CD4-positive, CD25-positive, alpha-beta regulatory T cell (primary cell): ENCODE data around the gene ATP1A4. TPM values are rescaled to one million over a fixed set of nuclear protein-coding genes. Genes with fewer than 3 reads are reported as not detected.

ENCODE experiments used
- ATAC-seq, 2 donors: fragments of 150-1000 bp; cut with Tn5 transposase; one replicate each; pipeline ENCODE4 v1.10.0; 2021; ENCODE audit warnings: low read depth in 2 of 2, moderate number of reproducible peaks in 2 of 2, moderate library complexity in 1 of 2
- DNase-seq, 3 donors: peaks; one replicate each; pipeline versions ENCODE4 v3.0.0 to v3.0.0-alpha.2; 2012 to 2022; ENCODE audit warnings: mixed read lengths in 1 of 3
- H3K27ac ChIP-seq: one replicate; pipeline ENCODE4 v1.7.0; 2013; ENCODE audit warnings: mild to moderate bottlenecking, low read length; ENCODE audit not compliant: insufficient read depth, poor library complexity, severe bottlenecking
- H3K27me3 ChIP-seq: one replicate; pipeline ENCODE4 v1.7.0; 2013; ENCODE audit warnings: low read length; ENCODE audit not compliant: control insufficient read depth, insufficient read depth
- H3K36me3 ChIP-seq: one replicate; pipeline ENCODE4 v1.7.0; 2013; ENCODE audit warnings: mild to moderate bottlenecking, low read length, moderate library complexity; ENCODE audit not compliant: control insufficient read depth, insufficient read depth
- H3K4me1 ChIP-seq: 2 replicates; pipeline ENCODE4 v1.7.0; 2013; ENCODE audit warnings: mild to moderate bottlenecking, low read length; ENCODE audit not compliant: insufficient read depth, control insufficient read depth, poor library complexity, severe bottlenecking
- H3K4me3 ChIP-seq: one replicate; pipeline ENCODE4 v1.7.0; 2013; ENCODE audit warnings: low read depth, mild to moderate bottlenecking, low read length, moderate library complexity
- H3K9me3 ChIP-seq, 2 experiments: 1 replicate in 1 of 2; 2 replicates in 1 of 2; pipeline ENCODE4 v1.7.0; 2013; ENCODE audit warnings: low read length in 2 of 2, mild to moderate bottlenecking in 1 of 2, moderate library complexity in 1 of 2; ENCODE audit not compliant: control insufficient read depth in 2 of 2
- H3K27ac Mint-ChIP-seq, 3 donors: one replicate each; pipeline ENCODE4 v1.8.0; 2020 to 2022; ENCODE audit warnings: mild to moderate bottlenecking in 3 of 3, mixed read lengths in 3 of 3, moderate library complexity in 2 of 3
- H3K27me3 Mint-ChIP-seq: one replicate; pipeline ENCODE4 v1.8.0; 2022; ENCODE audit warnings: mild to moderate bottlenecking, mixed read lengths
- H3K36me3 Mint-ChIP-seq: one replicate; pipeline ENCODE4 v1.8.0; 2020; ENCODE audit warnings: mixed read lengths
- H3K4me1 Mint-ChIP-seq, 4 donors: one replicate each; pipeline ENCODE4 v1.8.0; 2020 to 2022; ENCODE audit warnings: mixed read lengths in 4 of 4, mild to moderate bottlenecking in 1 of 4
- H3K4me3 Mint-ChIP-seq, 4 donors: one replicate each; pipeline ENCODE4 v1.8.0; 2020 to 2022; ENCODE audit warnings: mild to moderate bottlenecking in 4 of 4, mixed read lengths in 4 of 4, moderate library complexity in 3 of 4
- H3K9me3 Mint-ChIP-seq, 7 donors: one replicate each; pipeline ENCODE4 v1.8.0; 2020 to 2022; ENCODE audit warnings: mixed read lengths in 7 of 7, mild to moderate bottlenecking in 3 of 7, moderate library complexity in 2 of 7
- polyA plus RNA-seq, 4 donors: library from polyadenylated mRNA; unstranded; fragments of 300-500 nt; fragmentation: Illumina TruSeq; gene quantifications; one replicate each; pipeline ENCODE4 v1.2.3, GENCODE V29; 2021
- total RNA-seq: library from RNA; stranded (reverse); gene quantifications from one replicate; pipeline ENCODE4 v1.2.3, GENCODE V29; 2022

ATP1A4 gene
- total and polyA plus RNA-seq, 5 donors from 2014 or later = not detected

GRCh38 chr1:160163615-160164014 lies 12.2 kb downstream of the ATP1A4 start:
- no peaks in the 10 kb centered on the region for H3K4me1 ChIP-seq
- no peak for ATAC-seq
- no peaks in the 10 kb centered on the region for H3K36me3 ChIP-seq
- H3K4me1 Mint-ChIP-seq = peaks cover 0 to 4% (median 3%) of the 10 kb centered on the region in 4 donors
- no peaks in the 10 kb centered on the region for H3K27me3 ChIP-seq
- H3K36me3 Mint-ChIP-seq = no peaks in the 10 kb centered on the region
- H3K9me3 ChIP-seq = no peaks in the 10 kb centered on the region
- H3K27ac Mint-ChIP-seq = no peak overlapping the region
- no peak overlapping the region for H3K27ac ChIP-seq
- H3K27me3 Mint-ChIP-seq = peaks cover 22% of the 10 kb centered on the region
- no peak for DNase-seq
- no peak overlapping the region for H3K4me3 ChIP-seq
- no peak overlapping the region for H3K4me3 Mint-ChIP-seq
- H3K9me3 Mint-ChIP-seq = no peaks in the 10 kb centered on the region

- no peaks in the 10 kb centered on the region for H3K36me3 Mint-ChIP-seq
- no peak overlapping the region for H3K4me3 ChIP-seq
- H3K27me3 Mint-ChIP-seq = peaks cover 22% of the 10 kb centered on the region
- H3K9me3 ChIP-seq = no peaks in the 10 kb centered on the region
- no peak overlapping the region for H3K27ac ChIP-seq
- H3K4me1 ChIP-seq = no peaks in the 10 kb centered on the region
- H3K36me3 ChIP-seq = no peaks in the 10 kb centered on the region
- no peak for DNase-seq
- H3K4me1 Mint-ChIP-seq = peaks cover 0 to 4% (median 2%) of the 10 kb centered on the region in 4 donors
- H3K9me3 Mint-ChIP-seq = no peaks in the 10 kb centered on the region
- H3K27ac Mint-ChIP-seq = no peak overlapping the region
- no peak overlapping the region for H3K4me3 Mint-ChIP-seq
- ATAC-seq = no peak
- H3K27me3 ChIP-seq = no peaks in the 10 kb centered on the region
Observed at GRCh38 chr1:160164121-160164520, 12.7 kb downstream of the ATP1A4 start.

- Mint-ChIP-seq H3K36me3 (no peaks in the 10 kb centered on the region), H3K27me3 (peaks cover 18% of the 10 kb centered on the region), H3K27ac (no peak overlapping the region), H3K4me1 (peaks cover 0 to 13% (median 6%) of the 10 kb centered on the region in 4 donors), H3K4me3 (no peak overlapping the region), H3K9me3 (no peaks in the 10 kb centered on the region)
- Histone ChIP-seq H3K4me3 (no peak overlapping the region), H3K4me1 (no peaks in the 10 kb centered on the region), H3K36me3 (no peaks in the 10 kb centered on the region), H3K27me3 (no peaks in the 10 kb centered on the region), H3K27ac (no peak overlapping the region), H3K9me3 (no peaks in the 10 kb centered on the region)
- ATAC-seq = no peak
- no peak for DNase-seq
Observed at GRCh38 chr1:160166166-160166868, 14.9 kb downstream of the ATP1A4 start.

GRCh38 chr1:160167056-160167455 lies 15.7 kb downstream of the ATP1A4 start:
- H3K9me3 Mint-ChIP-seq = no peaks in the 10 kb centered on the region

GRCh38 chr1:160167580-160167979 lies 16.2 kb downstream of the ATP1A4 start:
- ATAC-seq = no peak
- no peaks in the 10 kb centered on the region for H3K4me1 ChIP-seq

More at GRCh38 chr1:160167056-160167455, 15.7 kb downstream of the ATP1A4 start:
- Mint-ChIP-seq H3K27ac (no peak overlapping the region), H3K4me3 (no peak overlapping the region), H3K4me1 (peaks cover 0 to 11% (median 5%) of the 10 kb centered on the region in 4 donors), H3K36me3 (no peaks in the 10 kb centered on the region), H3K27me3 (peaks cover 17% of the 10 kb centered on the region)
- ATAC-seq (no peak), DNase-seq (no peak)
- H3K4me3 ChIP-seq = no peak overlapping the region
- H3K4me1 ChIP-seq = no peaks in the 10 kb centered on the region
- H3K36me3 ChIP-seq = no peaks in the 10 kb centered on the region
- no peaks in the 10 kb centered on the region for H3K27me3 ChIP-seq
- H3K27ac ChIP-seq = no peak overlapping the region
- no peaks in the 10 kb centered on the region for H3K9me3 ChIP-seq

GRCh38 chr1:160168016-160168415 lies 16.6 kb downstream of the ATP1A4 start:
- no peak overlapping the region for H3K4me3 ChIP-seq
- DNase-seq (no peak), ATAC-seq (no peak)
- no peak overlapping the region for H3K4me3 Mint-ChIP-seq
- no peaks in the 10 kb centered on the region for H3K4me1 ChIP-seq
- no peaks in the 10 kb centered on the region for H3K36me3 ChIP-seq
- no peaks in the 10 kb centered on the region for H3K27me3 ChIP-seq
- no peak overlapping the region for H3K27ac ChIP-seq
- H3K4me1 Mint-ChIP-seq = peaks cover 0 to 9% (median 5%) of the 10 kb centered on the region in 4 donors
- no peaks in the 10 kb centered on the region for H3K9me3 ChIP-seq
- peaks cover 18% of the 10 kb centered on the region for H3K27me3 Mint-ChIP-seq
- H3K9me3 Mint-ChIP-seq = no peaks in the 10 kb centered on the region
- H3K36me3 Mint-ChIP-seq = no peaks in the 10 kb centered on the region
- H3K27ac Mint-ChIP-seq = no peak overlapping the region

More at GRCh38 chr1:160167580-160167979, 16.2 kb downstream of the ATP1A4 start:
- Mint-ChIP-seq H3K36me3 (no peaks in the 10 kb centered on the region), H3K27me3 (peaks cover 18% of the 10 kb centered on the region), H3K4me1 (peaks cover 0 to 9% (median 5%) of the 10 kb centered on the region in 4 donors), H3K27ac (no peak overlapping the region), H3K4me3 (no peak overlapping the region), H3K9me3 (no peaks in the 10 kb centered on the region)
- H3K36me3 ChIP-seq = no peaks in the 10 kb centered on the region
- H3K4me3 ChIP-seq = no peak overlapping the region
- H3K9me3 ChIP-seq = no peaks in the 10 kb centered on the region
- H3K27me3 ChIP-seq = no peaks in the 10 kb centered on the region
- DNase-seq = no peak
- H3K27ac ChIP-seq = no peak overlapping the region

GRCh38 chr1:160168609-160169369 lies 17.4 kb downstream of the ATP1A4 start:
- peaks cover 0 to 12% (median 7%) of the 10 kb centered on the region in 4 donors for H3K4me1 Mint-ChIP-seq
- H3K27ac Mint-ChIP-seq = no peak overlapping the region
- peaks cover 23% of the 10 kb centered on the region for H3K27me3 Mint-ChIP-seq

More at GRCh38 chr1:160168609-160169369, 17.4 kb downstream of the ATP1A4 start:
- no peaks in the 10 kb centered on the region for H3K36me3 Mint-ChIP-seq
- Histone ChIP-seq H3K27me3 (no peaks in the 10 kb centered on the region), H3K27ac (no peak overlapping the region), H3K9me3 (no peaks in the 10 kb centered on the region), H3K4me1 (no peaks in the 10 kb centered on the region), H3K4me3 (no peak overlapping the region), H3K36me3 (no peaks in the 10 kb centered on the region)
- no peak for ATAC-seq
- H3K9me3 Mint-ChIP-seq = peaks cover 0 to 1% (median 0%) of the 10 kb centered on the region in 7 donors
- no peak overlapping the region for H3K4me3 Mint-ChIP-seq
- DNase-seq = no peak
